HEK293T (cell line): ENCODE measurements around the gene RASSF5.

Source experiments
- CTCF ChIA-PET: fragments of 350-600 bp; formaldehyde crosslinking; extraction: SDS; loops from one replicate; lab custom pipeline; 2021; ENCODE audit warnings: antibody characterized with exemption, inconsistent platforms; lab: Yijun Ruan, JAX
- POLR2A ChIA-PET: fragments of 350-600 bp; formaldehyde crosslinking; extraction: SDS; loops from one replicate; lab custom pipeline; 2020; ENCODE audit warnings: antibody characterized with exemption, inconsistent platforms; lab: Yijun Ruan, JAX
- DNase-seq: peaks from one replicate; pipeline ENCODE4 v3.0.0; 2012; ENCODE audit warnings: mixed read lengths; ENCODE audit errors: extremely low spot score
- ARNT ChIP-seq: fragments of 450-650 bp; IDR thresholded peaks from 2 replicates; pipeline ENCODE4 v1.6.1; 2017; ENCODE audit warnings: mild to moderate bottlenecking
- BHLHE40 ChIP-seq: fragments of 450-650 bp; IDR thresholded peaks from 2 replicates; pipeline ENCODE4 v1.6.1; 2016; ENCODE audit warnings: mild to moderate bottlenecking, moderate library complexity, borderline replicate concordance
- CTBP1 ChIP-seq: fragments of 450-650 bp; IDR thresholded peaks from 2 replicates; pipeline ENCODE4 v1.6.1; 2016; ENCODE audit warnings: borderline replicate concordance
- ELF4 ChIP-seq: fragments of 450-650 bp; IDR thresholded peaks from 2 replicates; pipeline ENCODE4 v1.6.1; 2017; ENCODE audit warnings: antibody characterized with exemption
- FOXA1 ChIP-seq: fragments of 450-650 bp; IDR thresholded peaks from 2 replicates; pipeline ENCODE4 v1.6.1; 2016; ENCODE audit warnings: mild to moderate bottlenecking
- FOXK2 ChIP-seq: fragments of 450-650 bp; IDR thresholded peaks from 2 replicates; pipeline ENCODE4 v1.6.1; 2016; ENCODE audit warnings: mild to moderate bottlenecking
- FOXM1 ChIP-seq: fragments of 450-650 bp; IDR thresholded peaks from 2 replicates; pipeline ENCODE4 v1.6.1; 2017; ENCODE audit warnings: mild to moderate bottlenecking, borderline replicate concordance
- HDGF ChIP-seq: fragments of 450-650 bp; IDR thresholded peaks from 2 replicates; pipeline ENCODE4 v1.6.1; 2017; ENCODE audit warnings: antibody characterized with exemption, borderline replicate concordance
- L3MBTL2 ChIP-seq: fragments of 450-650 bp; conservative IDR thresholded peaks from 2 replicates; pipeline ENCODE4 v1.6.1; 2016; ENCODE audit warnings: mild to moderate bottlenecking
- LEF1 ChIP-seq: fragments of 450-650 bp; IDR thresholded peaks from 2 replicates; pipeline ENCODE4 v1.6.1; 2017; ENCODE audit warnings: mild to moderate bottlenecking, borderline replicate concordance
- NFRKB ChIP-seq: fragments of 450-650 bp; IDR thresholded peaks from 2 replicates; pipeline ENCODE4 v1.6.1; 2016; ENCODE audit warnings: mild to moderate bottlenecking, moderate library complexity
- SP1 ChIP-seq: fragments of 450-650 bp; IDR thresholded peaks from 2 replicates; pipeline ENCODE4 v1.6.1; 2017
- SUZ12 ChIP-seq: fragments of 450-650 bp; IDR thresholded peaks from 2 replicates; pipeline ENCODE4 v1.6.1; 2016; ENCODE audit warnings: mild to moderate bottlenecking
- TARDBP ChIP-seq: fragments of 450-650 bp; IDR thresholded peaks from 2 replicates; pipeline ENCODE4 v1.6.1; 2016
- ZNF384 ChIP-seq: fragments of 450-650 bp; IDR thresholded peaks from 2 replicates; pipeline ENCODE4 v1.6.1; 2016
- TF ChIP-seq, protein P1 (sequence below): fragments of 450-650 bp; IDR thresholded peaks from 2 replicates; pipeline ENCODE4 v1.6.1; 2016

RASSF5 gene

DNA sequence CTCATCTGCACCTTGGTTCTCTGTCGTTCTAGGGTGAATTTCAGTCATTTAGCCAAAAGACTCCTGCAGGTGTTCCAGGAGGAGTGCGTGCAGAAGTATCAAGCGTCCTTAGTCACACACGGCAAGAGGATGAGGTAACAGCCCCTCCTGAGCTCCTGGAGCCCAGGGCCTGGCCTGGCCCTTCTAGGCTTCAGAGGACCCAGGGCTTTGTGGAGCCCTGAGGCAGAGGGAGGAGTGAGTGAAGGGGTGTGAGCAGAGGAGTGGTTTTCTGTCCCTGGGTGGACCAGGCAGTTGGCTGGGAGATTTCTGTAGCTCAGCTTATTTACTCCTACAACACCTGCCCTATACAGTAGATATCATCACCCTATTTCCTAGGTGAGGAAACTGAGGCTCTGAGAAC, 15.7 kb upstream of the RASSF5 start:
- CTCF ChIA-PET, result interaction anchor here (0.7 to 2.9 kb wide), 4 partner anchors 8 to 166 kb away, joined by 3 to 10 read pairs (median 4); no protein-coding TSS in a partner anchor
- DNase-seq, result no peak
- POLR2A ChIA-PET, result interaction anchor here (1.7 kb wide), 1 partner anchor 94 kb away, joined by 5 read pairs; no protein-coding TSS in a partner anchor
- TF ChIP-seq BHLHE40 (no peak), TARDBP (no peak), SP1 (no peak), CTBP1 (no peak), NFRKB (no peak), FOXM1 (no peak), HDGF (no peak), FOXA1 (no peak), ZNF384 (no peak), L3MBTL2 (no peak), ELF4 (no peak), SUZ12 (no peak), LEF1 (no peak), ARNT (no peak), FOXK2 (no peak)
- TF ChIP-seq, protein P1, sequence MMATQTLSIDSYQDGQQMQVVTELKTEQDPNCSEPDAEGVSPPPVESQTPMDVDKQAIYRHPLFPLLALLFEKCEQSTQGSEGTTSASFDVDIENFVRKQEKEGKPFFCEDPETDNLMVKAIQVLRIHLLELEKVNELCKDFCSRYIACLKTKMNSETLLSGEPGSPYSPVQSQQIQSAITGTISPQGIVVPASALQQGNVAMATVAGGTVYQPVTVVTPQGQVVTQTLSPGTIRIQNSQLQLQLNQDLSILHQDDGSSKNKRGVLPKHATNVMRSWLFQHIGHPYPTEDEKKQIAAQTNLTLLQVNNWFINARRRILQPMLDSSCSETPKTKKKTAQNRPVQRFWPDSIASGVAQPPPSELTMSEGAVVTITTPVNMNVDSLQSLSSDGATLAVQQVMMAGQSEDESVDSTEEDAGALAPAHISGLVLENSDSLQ, result no peak

- TF ChIP-seq SUZ12 (no peak), FOXM1 (no peak), FOXA1 (no peak), SP1 (no peak), HDGF (no peak), ELF4 (no peak), CTBP1 (no peak), BHLHE40 (no peak), LEF1 (no peak), ARNT (no peak), NFRKB (no peak)
- TF ChIP-seq, protein P1, result no peak
- no peak for DNase-seq
- POLR2A ChIA-PET, result no interaction called here
- CTCF ChIA-PET, result no interaction called here
Measured at GRCh38 chr1:206492589-206492988, 14.7 kb upstream of the RASSF5 start.

- POLR2A ChIA-PET, result no interaction called here
- CTCF ChIA-PET, result interaction anchor here (1.1 kb wide), 1 partner anchor 165 kb away, joined by 3 read pairs; no protein-coding TSS in a partner anchor
Measured at GRCh38 chr1:206493279-206493678, 14.1 kb upstream of the RASSF5 start.

DNA sequence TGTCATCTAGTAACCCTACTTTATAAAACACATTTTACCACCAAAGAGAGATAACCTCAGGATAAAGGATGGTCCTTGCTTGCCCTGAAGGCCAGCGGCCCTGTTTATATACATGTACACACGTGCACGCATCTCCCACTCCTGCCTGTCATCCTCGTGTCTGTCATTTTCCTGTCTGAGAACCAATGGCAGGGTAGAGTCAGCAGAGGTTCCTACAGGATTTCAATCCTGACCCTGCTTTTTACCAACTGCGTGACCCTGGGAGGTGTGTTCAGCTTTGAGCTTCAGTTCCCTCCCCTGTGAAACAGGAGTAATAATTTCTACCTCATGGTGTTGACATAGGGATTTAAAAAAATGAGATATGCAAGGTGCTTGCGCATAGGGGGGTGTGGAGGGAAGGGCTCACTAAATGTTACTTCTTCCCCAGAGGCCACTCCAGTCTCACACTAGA, 12.3 kb upstream of the RASSF5 start:
- ChIA-PET CTCF (interaction anchor here (0.6 to 2.1 kb wide), 4 partner anchors 16 to 316 kb away, joined by 3 to 7 read pairs (median 4); no protein-coding TSS in a partner anchor), POLR2A (interaction anchor here (0.9 kb wide), 1 partner anchor 169 kb away, joined by 3 read pairs; no protein-coding TSS in a partner anchor)
- DNase-seq, result no peak
- no peak for TF ChIP-seq CTBP1
- TF ChIP-seq ELF4, result no peak
- TF ChIP-seq ZNF384, result no peak
- no peak for TF ChIP-seq L3MBTL2
- no peak for TF ChIP-seq FOXK2
- TF ChIP-seq LEF1, result no peak
- TF ChIP-seq, protein P1, result no peak
- TF ChIP-seq NFRKB, result no peak
- TF ChIP-seq HDGF, result no peak
- TF ChIP-seq ARNT, result no peak
- TF ChIP-seq TARDBP, result no peak
- no peak for TF ChIP-seq SUZ12
- TF ChIP-seq FOXA1, result no peak
- TF ChIP-seq FOXM1, result no peak
- TF ChIP-seq BHLHE40, result no peak
- no peak for TF ChIP-seq SP1

More at GRCh38 chr1:206493279-206493678, 14.1 kb upstream of the RASSF5 start:
- TF ChIP-seq FOXM1 (no peak), NFRKB (no peak), L3MBTL2 (no peak), TARDBP (no peak)
- TF ChIP-seq, protein P1, result no peak
- DNase-seq, result no peak

- ChIA-PET POLR2A (interaction anchor here (0.9 kb wide), 1 partner anchor 169 kb away, joined by 3 read pairs; no protein-coding TSS in a partner anchor), CTCF (interaction anchor here (0.6 to 2.1 kb wide), 5 partner anchors 16 to 316 kb away, joined by 3 to 7 read pairs (median 3); no protein-coding TSS in a partner anchor)
- no peak for TF ChIP-seq L3MBTL2
- no peak for TF ChIP-seq ARNT
- no peak for TF ChIP-seq BHLHE40
- TF ChIP-seq TARDBP, result no peak
- TF ChIP-seq SUZ12, result no peak
- no peak for TF ChIP-seq LEF1
- TF ChIP-seq, protein P1, result no peak
- no peak for TF ChIP-seq HDGF
- no peak for TF ChIP-seq FOXA1
- no peak for TF ChIP-seq ELF4
- no peak for TF ChIP-seq CTBP1
- TF ChIP-seq FOXM1, result no peak
- TF ChIP-seq FOXK2, result no peak
- no peak for TF ChIP-seq NFRKB
- DNase-seq, result no peak
Measured at GRCh38 chr1:206495493-206496046, 11.8 kb upstream of the RASSF5 start.
